Osteocyte (in vitro differentiated cells): ENCODE data around the gene PCGF1. TPM values are rescaled to one million over a fixed set of nuclear protein-coding genes. Genes with fewer than 3 reads are reported as not detected.
A peak's percentile ranks its signal among the peaks of the same experiment; 100 is the strongest.
"Not testable (repeated sequence)": the region's sequence is repeated elsewhere in the genome, so short reads cannot be mapped to it uniquely, and the experiment has no call there.

Experiments
- DNase-seq: peaks from one replicate; pipeline ENCODE4 v3.0.0; 2021; ENCODE audit warnings: mixed read lengths; ENCODE audit not compliant: unreplicated experiment; ENCODE audit errors: extremely low spot score
- H3K27ac Mint-ChIP-seq: one replicate; pipeline ENCODE4 v1.8.0; 2021; ENCODE audit warnings: mild to moderate bottlenecking, mixed read lengths; ENCODE audit not compliant: unreplicated experiment
- H3K27me3 Mint-ChIP-seq: one replicate; pipeline ENCODE4 v1.8.0; 2021; ENCODE audit warnings: mixed read lengths; ENCODE audit not compliant: unreplicated experiment
- H3K36me3 Mint-ChIP-seq: one replicate; pipeline ENCODE4 v1.8.0; 2021; ENCODE audit warnings: mixed read lengths; ENCODE audit not compliant: unreplicated experiment
- H3K4me1 Mint-ChIP-seq: one replicate; pipeline ENCODE4 v1.8.0; 2021; ENCODE audit warnings: mixed read lengths; ENCODE audit not compliant: unreplicated experiment
- H3K4me3 Mint-ChIP-seq: one replicate; pipeline ENCODE4 v1.8.0; 2021; ENCODE audit warnings: mild to moderate bottlenecking, moderate library complexity, mixed read lengths; ENCODE audit not compliant: unreplicated experiment
- H3K9me3 Mint-ChIP-seq: one replicate; pipeline ENCODE4 v1.8.0; 2021; ENCODE audit warnings: mixed read lengths; ENCODE audit not compliant: unreplicated experiment
- CTCF ChIP-seq: fragments of 200-600 bp; sonication (generic); IDR thresholded peaks from 2 replicates; pipeline ENCODE4 v1.5.0; 2021; ENCODE audit warnings: antibody characterized with exemption, mild to moderate bottlenecking, moderate library complexity
- total RNA-seq: library from RNA; stranded (reverse); gene quantifications from 2 replicates; pipeline ENCODE4 v1.2.1, GENCODE V29; 2021

The PCGF1 gene
- total RNA-seq, 1 donor from 2014 or later, result 32.5 TPM

- peaks cover 15% of the 10 kb centered on the region for H3K36me3 Mint-ChIP-seq
- H3K27me3 Mint-ChIP-seq, result no peaks in the 10 kb centered on the region
- H3K27ac Mint-ChIP-seq, result no peak overlapping the region
- H3K4me1 Mint-ChIP-seq, result peaks cover 27% of the 10 kb centered on the region
- peak overlapping the region; percentile 50 for H3K4me3 Mint-ChIP-seq
- no peaks in the 10 kb centered on the region for H3K9me3 Mint-ChIP-seq
- TF ChIP-seq CTCF, result no peak
- no peak for DNase-seq
Measured at GRCh38 chr2:74474481-74474880, 33.0 kb downstream of the PCGF1 start.

- TF ChIP-seq CTCF, result no peak
- DNase-seq, result no peak
- H3K36me3 Mint-ChIP-seq, result peaks cover 10% of the 10 kb centered on the region
- H3K9me3 Mint-ChIP-seq, result no peaks in the 10 kb centered on the region
- H3K27ac Mint-ChIP-seq, result peak overlapping the region; percentile 98
- H3K27me3 Mint-ChIP-seq, result no peaks in the 10 kb centered on the region
- H3K4me1 Mint-ChIP-seq, result peaks cover 24% of the 10 kb centered on the region
- peak overlapping the region; percentile 96 for H3K4me3 Mint-ChIP-seq
Measured at GRCh38 chr2:74472945-74473258, 34.6 kb downstream of the PCGF1 start.

GRCh38 chr2:74472086-74472944 lies 35.2 kb downstream of the PCGF1 start, which contains the start of gene MRPL53:
Gene MRPL53, minus strand, starts transcription at chr2:74472680. Its CDS starts 20 bp downstream, at chr2:74472660.
- Mint-ChIP-seq H3K4me3 (peak within 1 kb of the TSS; percentile 96), H3K4me1 (peaks cover 24% of the 10 kb centered on the region), H3K27ac (peak within 1 kb of the TSS; percentile 98), H3K27me3 (no peaks in the 10 kb centered on the region), H3K9me3 (no peaks in the 10 kb centered on the region), H3K36me3 (peaks cover 10% of the 10 kb centered on the region)
- DNase-seq, result peak; percentile 97
- no peak for TF ChIP-seq CTCF

GRCh38 chr2:74471332-74472065 lies 36.0 kb downstream of the PCGF1 start:
- Mint-ChIP-seq H3K4me3 (peak overlapping the region; percentile 96), H3K36me3 (peaks cover 10% of the 10 kb centered on the region), H3K27ac (peak overlapping the region; percentile 98), H3K27me3 (no peaks in the 10 kb centered on the region), H3K4me1 (peaks cover 25% of the 10 kb centered on the region), H3K9me3 (no peaks in the 10 kb centered on the region)
- no peak for DNase-seq
- no peak for TF ChIP-seq CTCF

GRCh38 chr2:74470742-74471141 lies 36.8 kb downstream of the PCGF1 start:
- H3K27me3 Mint-ChIP-seq, H3K36me3 Mint-ChIP-seq, H3K9me3 Mint-ChIP-seq, DNase-seq: not testable (repeated sequence)
- H3K4me1 Mint-ChIP-seq, result peaks cover 29% of the 10 kb centered on the region
- H3K27ac Mint-ChIP-seq, result peak overlapping the region; percentile 64
- H3K4me3 Mint-ChIP-seq, result peak overlapping the region; percentile 71
